HFF-Myc (cell line): Measurements from ENCODE around the gene VIL1.

Experiments used
- DNase-seq: peaks from one replicate; pipeline ENCODE4 v3.0.0-alpha.2; 2011; ENCODE audit warnings: low read depth; ENCODE audit errors: extremely low read depth
- H3K4me3 ChIP-seq: replicated peaks from 2 replicates; pipeline ENCODE4 v1.5.1; 2011; ENCODE audit warnings: low read depth, mild to moderate bottlenecking, control low read depth, low read length
- TF ChIP-seq, protein P1 (sequence below): IDR thresholded peaks from 2 replicates; pipeline ENCODE4 v1.5.1; 2012; ENCODE audit warnings: mild to moderate bottlenecking, low read depth, low read length, control low read depth; ENCODE audit errors: missing control alignments

The VIL1 gene

DNA sequence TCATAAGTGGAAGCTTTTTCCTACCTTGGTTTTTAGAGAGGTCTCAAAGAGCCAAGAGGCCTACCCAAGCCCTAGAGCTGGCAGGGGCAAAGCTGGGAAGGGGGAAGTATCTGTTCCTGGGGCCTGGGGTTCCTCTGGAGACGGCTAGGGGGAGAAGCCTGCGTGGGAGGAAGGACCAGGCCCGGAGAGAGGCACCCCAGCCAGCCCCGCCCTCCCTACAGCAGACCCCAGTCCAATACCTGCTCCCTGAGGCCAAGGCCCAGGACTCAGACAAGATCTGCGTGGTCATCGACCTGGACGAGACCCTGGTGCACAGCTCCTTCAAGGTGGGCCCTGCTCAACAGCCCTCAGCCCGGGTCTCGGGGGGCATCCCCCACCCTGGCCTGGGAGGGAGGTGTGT is 17.0 kb upstream of the VIL1 start:
- DNase-seq, result no peak
- TF ChIP-seq, protein P1, sequence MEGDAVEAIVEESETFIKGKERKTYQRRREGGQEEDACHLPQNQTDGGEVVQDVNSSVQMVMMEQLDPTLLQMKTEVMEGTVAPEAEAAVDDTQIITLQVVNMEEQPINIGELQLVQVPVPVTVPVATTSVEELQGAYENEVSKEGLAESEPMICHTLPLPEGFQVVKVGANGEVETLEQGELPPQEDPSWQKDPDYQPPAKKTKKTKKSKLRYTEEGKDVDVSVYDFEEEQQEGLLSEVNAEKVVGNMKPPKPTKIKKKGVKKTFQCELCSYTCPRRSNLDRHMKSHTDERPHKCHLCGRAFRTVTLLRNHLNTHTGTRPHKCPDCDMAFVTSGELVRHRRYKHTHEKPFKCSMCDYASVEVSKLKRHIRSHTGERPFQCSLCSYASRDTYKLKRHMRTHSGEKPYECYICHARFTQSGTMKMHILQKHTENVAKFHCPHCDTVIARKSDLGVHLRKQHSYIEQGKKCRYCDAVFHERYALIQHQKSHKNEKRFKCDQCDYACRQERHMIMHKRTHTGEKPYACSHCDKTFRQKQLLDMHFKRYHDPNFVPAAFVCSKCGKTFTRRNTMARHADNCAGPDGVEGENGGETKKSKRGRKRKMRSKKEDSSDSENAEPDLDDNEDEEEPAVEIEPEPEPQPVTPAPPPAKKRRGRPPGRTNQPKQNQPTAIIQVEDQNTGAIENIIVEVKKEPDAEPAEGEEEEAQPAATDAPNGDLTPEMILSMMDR, result no peak
- peak overlapping the region; percentile 76; the same call in 1 of the 2 replicates for H3K4me3 ChIP-seq

DNA sequence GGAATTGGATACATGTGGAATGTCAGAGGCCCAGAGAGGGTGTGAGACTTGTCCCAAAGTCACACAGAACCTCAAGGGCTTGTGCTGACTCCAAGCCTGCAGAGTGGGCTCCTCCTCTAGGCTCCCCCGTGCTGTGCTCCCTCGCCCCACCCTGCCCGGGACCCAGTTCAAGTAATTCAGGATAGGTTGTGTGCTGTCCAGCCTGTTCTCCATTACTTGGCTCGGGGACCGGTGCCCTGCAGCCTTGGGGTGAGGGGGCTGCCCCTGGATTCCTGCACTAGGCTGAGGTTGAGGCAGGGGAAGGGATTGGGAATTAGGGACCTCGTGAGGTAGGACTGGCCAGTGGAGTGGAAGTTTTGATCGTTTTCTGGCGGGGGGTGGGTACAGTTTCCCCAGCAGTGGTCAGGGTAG is 16.4 kb upstream of the VIL1 start:
- H3K4me3 ChIP-seq, result no peak overlapping the region

DNA sequence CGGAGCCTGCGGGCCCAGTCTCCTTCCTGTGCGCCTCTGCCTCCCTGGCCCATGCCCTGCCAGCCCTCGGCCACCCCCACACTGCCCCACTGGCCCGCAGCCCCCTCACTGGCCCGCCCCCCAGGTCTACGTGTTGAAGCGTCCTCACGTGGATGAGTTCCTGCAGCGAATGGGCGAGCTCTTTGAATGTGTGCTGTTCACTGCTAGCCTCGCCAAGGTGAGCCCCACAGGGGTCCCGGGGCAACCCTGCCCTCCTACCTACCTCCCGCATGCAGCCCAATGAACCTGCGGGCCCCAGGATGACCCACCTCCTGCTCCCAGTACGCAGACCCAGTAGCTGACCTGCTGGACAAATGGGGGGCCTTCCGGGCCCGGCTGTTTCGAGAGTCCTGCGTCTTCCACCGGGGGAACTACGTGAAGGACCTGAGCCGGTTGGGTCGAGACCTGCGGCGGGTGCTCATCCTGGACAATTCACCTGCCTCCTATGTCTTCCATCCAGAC is 16.0 kb upstream of the VIL1 start:
- DNase-seq, result no peak
- H3K4me3 ChIP-seq, result no peak overlapping the region
- TF ChIP-seq, protein P1, result no peak

More for the DNA sequence above, 16.4 kb upstream of the VIL1 start:
- TF ChIP-seq, protein P1, result no peak
- no peak for DNase-seq

DNA sequence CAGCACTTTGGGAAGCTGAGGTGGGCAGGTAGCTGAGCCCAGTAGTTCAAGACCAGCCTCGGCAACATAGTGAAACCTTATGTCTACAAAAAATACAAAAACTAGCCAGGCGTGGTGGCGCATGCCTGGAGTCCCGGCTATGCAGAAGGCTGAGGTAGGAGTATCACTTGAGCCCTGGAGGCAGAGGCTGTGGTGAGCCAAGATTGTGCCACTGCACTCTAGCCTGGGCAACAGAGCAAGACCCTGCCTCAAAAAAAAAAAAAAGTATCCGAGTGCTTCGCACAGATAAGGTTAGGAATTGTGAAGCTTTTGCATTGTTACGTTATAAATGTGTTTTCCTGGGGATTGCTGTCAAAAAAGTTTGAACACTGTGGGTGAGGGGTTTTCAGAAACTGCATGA is 15.1 kb upstream of the VIL1 start:
- H3K4me3 ChIP-seq, result no peak overlapping the region
- DNase-seq, result no peak
- TF ChIP-seq, protein P1, result no peak

DNA sequence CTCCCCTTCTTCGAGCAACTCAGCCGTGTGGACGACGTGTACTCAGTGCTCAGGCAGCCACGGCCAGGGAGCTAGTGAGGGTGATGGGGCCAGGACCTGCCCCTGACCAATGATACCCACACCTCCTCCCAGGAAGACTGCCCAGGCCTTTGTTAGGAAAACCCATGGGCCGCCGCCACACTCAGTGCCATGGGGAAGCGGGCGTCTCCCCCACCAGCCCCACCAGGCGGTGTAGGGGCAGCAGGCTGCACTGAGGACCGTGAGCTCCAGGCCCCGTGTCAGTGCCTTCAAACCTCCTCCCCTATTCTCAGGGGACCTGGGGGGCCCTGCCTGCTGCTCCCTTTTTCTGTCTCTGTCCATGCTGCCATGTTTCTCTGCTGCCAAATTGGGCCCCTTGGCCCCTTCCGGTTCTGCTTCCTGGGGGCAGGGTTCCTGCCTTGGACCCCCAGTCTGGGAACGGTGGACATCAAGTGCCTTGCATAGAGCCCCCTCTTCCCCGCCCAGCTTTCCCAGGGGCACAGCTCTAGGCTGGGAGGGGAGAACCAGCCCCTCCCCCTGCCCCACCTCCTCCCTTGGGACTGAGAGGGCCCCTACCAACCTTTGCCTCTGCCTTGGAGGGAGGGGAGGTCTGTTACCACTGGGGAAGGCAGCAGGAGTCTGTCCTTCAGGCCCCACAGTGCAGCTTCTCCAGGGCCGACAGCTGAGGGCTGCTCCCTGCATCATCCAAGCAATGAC is 14.4 kb upstream of the VIL1 start:
- TF ChIP-seq, protein P1, result no peak
- no peak overlapping the region for H3K4me3 ChIP-seq
- DNase-seq, result no peak

DNA sequence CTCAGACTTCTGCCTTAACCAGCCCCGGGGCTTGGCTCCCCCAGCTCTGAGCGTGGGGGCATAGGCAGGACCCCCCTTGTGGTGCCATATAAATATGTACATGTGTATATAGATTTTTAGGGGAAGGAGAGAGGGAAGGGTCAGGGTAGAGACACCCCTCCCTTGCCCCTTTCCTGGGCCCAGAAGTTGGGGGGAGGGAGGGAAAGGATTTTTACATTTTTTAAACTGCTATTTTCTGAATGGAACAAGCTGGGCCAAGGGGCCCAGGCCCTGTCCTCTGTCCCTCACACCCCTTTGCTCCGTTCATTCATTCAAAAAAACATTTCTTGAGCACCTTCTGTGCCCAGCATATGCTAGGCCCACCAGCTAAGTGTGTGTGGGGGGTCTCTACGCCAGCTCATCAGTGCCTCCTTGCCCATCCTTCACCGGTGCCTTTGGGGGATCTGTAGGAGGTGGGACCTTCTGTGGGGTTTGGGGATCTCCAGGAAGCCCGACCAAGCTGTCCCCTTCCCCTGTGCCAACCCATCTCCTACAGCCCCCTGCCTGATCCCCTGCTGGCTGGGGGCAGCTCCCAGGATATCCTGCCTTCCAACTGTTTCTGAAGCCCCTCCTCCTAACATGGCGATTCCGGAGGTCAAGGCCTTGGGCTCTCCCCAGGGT is 13.7 kb upstream of the VIL1 start:
- no peak for DNase-seq
- TF ChIP-seq, protein P1, result no peak
- no peak overlapping the region for H3K4me3 ChIP-seq
